Measurements from ENCODE around the gene RBP3. TPM values are rescaled to one million over a fixed set of nuclear protein-coding genes. Genes with fewer than 3 reads are reported as not detected.
A peak's percentile ranks its signal among the peaks of the same experiment; 100 is the strongest.

Gene RBP3
- polyA plus RNA-seq, 3 donors = not detected

- H3K27me3 Mint-ChIP-seq (ENCODE audit: low read depth in 3 of 3) = peaks cover 0 to 4% (median 3%) of the 10 kb centered on the region in 3 donors
- Histone ChIP-seq H3K79me2 (ENCODE audit: insufficient read depth, low read length) (no peaks in the 10 kb centered on the region), H3K4me3 (replicated peaks in 1 of 3; ENCODE audit: low read depth in 2 of 3, low read length in 3 of 3) (no peak overlapping the region), H2AFZ (ENCODE audit: insufficient read depth, low read depth, low read length, poor library complexity, severe bottlenecking) (no peak overlapping the region), H3K9me3 (replicated peaks in 1 of 2; ENCODE audit: control insufficient read depth in 1 of 2, insufficient read depth in 1 of 2, low read length in 2 of 2) (no peaks in the 10 kb centered on the region), H3K9ac (ENCODE audit: insufficient read depth, low read length, poor library complexity, severe bottlenecking) (no peak overlapping the region), H3K27ac (ENCODE audit: low read depth in 1 of 2, low read length in 2 of 2) (no peak overlapping the region), H3K27me3 (ENCODE audit: control insufficient read depth in 2 of 2, insufficient read depth in 2 of 2, low read length in 2 of 2) (no peaks in the 10 kb centered on the region), H3K4me2 (replicated peaks; ENCODE audit: extremely low read depth, low read length, poor library complexity, severe bottlenecking) (no peak overlapping the region), H4K20me1 (ENCODE audit: insufficient read depth, low read length) (no peaks in the 10 kb centered on the region), H3K4me1 (ENCODE audit: control insufficient read depth in 1 of 2, insufficient read depth in 2 of 2, low read length in 2 of 2) (no peaks in the 10 kb centered on the region), H3K36me3 (replicated peaks in 1 of 2; ENCODE audit: control insufficient read depth in 1 of 2, insufficient read depth in 2 of 2, low read length in 2 of 2) (no peaks in the 10 kb centered on the region)
- no peak for DNase-seq
- H3K36me3 Mint-ChIP-seq = no peaks in the 10 kb centered on the region
- H3K27ac Mint-ChIP-seq = no peak overlapping the region
- TF ChIP-seq, protein P1, sequence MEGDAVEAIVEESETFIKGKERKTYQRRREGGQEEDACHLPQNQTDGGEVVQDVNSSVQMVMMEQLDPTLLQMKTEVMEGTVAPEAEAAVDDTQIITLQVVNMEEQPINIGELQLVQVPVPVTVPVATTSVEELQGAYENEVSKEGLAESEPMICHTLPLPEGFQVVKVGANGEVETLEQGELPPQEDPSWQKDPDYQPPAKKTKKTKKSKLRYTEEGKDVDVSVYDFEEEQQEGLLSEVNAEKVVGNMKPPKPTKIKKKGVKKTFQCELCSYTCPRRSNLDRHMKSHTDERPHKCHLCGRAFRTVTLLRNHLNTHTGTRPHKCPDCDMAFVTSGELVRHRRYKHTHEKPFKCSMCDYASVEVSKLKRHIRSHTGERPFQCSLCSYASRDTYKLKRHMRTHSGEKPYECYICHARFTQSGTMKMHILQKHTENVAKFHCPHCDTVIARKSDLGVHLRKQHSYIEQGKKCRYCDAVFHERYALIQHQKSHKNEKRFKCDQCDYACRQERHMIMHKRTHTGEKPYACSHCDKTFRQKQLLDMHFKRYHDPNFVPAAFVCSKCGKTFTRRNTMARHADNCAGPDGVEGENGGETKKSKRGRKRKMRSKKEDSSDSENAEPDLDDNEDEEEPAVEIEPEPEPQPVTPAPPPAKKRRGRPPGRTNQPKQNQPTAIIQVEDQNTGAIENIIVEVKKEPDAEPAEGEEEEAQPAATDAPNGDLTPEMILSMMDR (IDR thresholded peaks at IDR 0.05) = no peak
- H3K9me3 Mint-ChIP-seq = peaks cover 0 to 12% (median 3%) of the 10 kb centered on the region in 7 donors
- no peak overlapping the region for H3K4me3 Mint-ChIP-seq
- intact Hi-C loops (cut with micrococcal nuclease) = no loop called here
- WGBS (ENCODE audit: insufficient coverage) = 92% methylated on average over 4 of the region's 5 CpGs
- no peaks in the 10 kb centered on the region for H3K4me1 Mint-ChIP-seq
Observed at GRCh38 chr10:47326306-47326926, 21.7 kb upstream of the RBP3 start.

DNA sequence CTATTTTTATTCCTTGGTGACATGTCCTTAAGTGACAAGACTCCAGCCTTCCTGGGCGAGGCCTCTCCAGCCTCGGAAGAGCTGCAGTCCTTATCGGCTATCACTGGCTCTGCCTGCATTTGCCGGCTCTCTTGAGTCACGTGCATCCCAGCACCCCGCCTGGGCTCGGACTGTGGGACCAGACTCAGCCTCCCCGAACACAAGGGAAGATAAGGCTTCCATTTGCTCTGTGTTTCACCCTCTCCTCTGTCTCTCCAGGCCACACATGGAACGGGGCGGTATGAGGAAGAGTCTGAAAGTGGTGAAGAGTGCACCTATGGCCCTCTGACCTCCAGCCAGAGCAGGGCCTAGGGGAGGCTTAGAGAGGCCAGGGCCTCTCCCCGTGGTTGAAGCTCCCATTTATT is 21.2 kb upstream of the RBP3 start:
- H3K79me2 ChIP-seq (ENCODE audit: insufficient read depth, low read length) = no peaks in the 10 kb centered on the region
- no peak overlapping the region for H3K27ac ChIP-seq (ENCODE audit: low read depth in 1 of 2, low read length in 2 of 2)
- no peaks in the 10 kb centered on the region for H3K4me1 Mint-ChIP-seq
- H3K36me3 ChIP-seq (replicated peaks in 1 of 2; ENCODE audit: control insufficient read depth in 1 of 2, insufficient read depth in 2 of 2, low read length in 2 of 2) = no peaks in the 10 kb centered on the region
- 98% methylated on average over 7 of the region's 11 CpGs for WGBS (ENCODE audit: insufficient coverage)
- H3K4me3 Mint-ChIP-seq = no peak overlapping the region
- no peaks in the 10 kb centered on the region for H4K20me1 ChIP-seq (ENCODE audit: insufficient read depth, low read length)
- no peak overlapping the region for H3K4me3 ChIP-seq (replicated peaks in 1 of 3; ENCODE audit: low read depth in 2 of 3, low read length in 3 of 3)
- no peak overlapping the region for H2AFZ ChIP-seq (ENCODE audit: insufficient read depth, low read depth, low read length, poor library complexity, severe bottlenecking)
- no peaks in the 10 kb centered on the region for H3K4me1 ChIP-seq (ENCODE audit: control insufficient read depth in 1 of 2, insufficient read depth in 2 of 2, low read length in 2 of 2)
- H3K9me3 ChIP-seq (replicated peaks in 1 of 2; ENCODE audit: control insufficient read depth in 1 of 2, insufficient read depth in 1 of 2, low read length in 2 of 2) = no peaks in the 10 kb centered on the region
- no peaks in the 10 kb centered on the region for H3K27me3 ChIP-seq (ENCODE audit: control insufficient read depth in 2 of 2, insufficient read depth in 2 of 2, low read length in 2 of 2)
- no peak overlapping the region for H3K4me2 ChIP-seq (replicated peaks; ENCODE audit: extremely low read depth, low read length, poor library complexity, severe bottlenecking)
- peaks cover 0 to 4% (median 3%) of the 10 kb centered on the region in 3 donors for H3K27me3 Mint-ChIP-seq (ENCODE audit: low read depth in 3 of 3)
- H3K9me3 Mint-ChIP-seq = peaks cover 0 to 12% (median 3%) of the 10 kb centered on the region in 7 donors
- no peaks in the 10 kb centered on the region for H3K36me3 Mint-ChIP-seq
- no peak overlapping the region for H3K9ac ChIP-seq (ENCODE audit: insufficient read depth, low read length, poor library complexity, severe bottlenecking)
- DNase-seq = no peak
- H3K27ac Mint-ChIP-seq = peak overlapping the region in 1 of 7 donors; percentile 19
- TF ChIP-seq, protein P1 (IDR thresholded peaks at IDR 0.05) = no peak
- intact Hi-C loops (cut with micrococcal nuclease) = no loop called here
